Fibroblast of the conjunctiva (primary cell): ENCODE measurements around the gene MIB1.
"Not testable (repeated sequence)": the region's sequence is repeated elsewhere in the genome, so short reads cannot be mapped to it uniquely, and the experiment has no call there.

ENCODE experiments used
- DNase-seq: peaks from one replicate; pipeline ENCODE4 v3.0.0-alpha.2; 2010; ENCODE audit warnings: low read depth

MIB1 gene

GRCh38 chr18:21740538-21741311 lies at the start of gene MIB1:
TSS of gene MIB1 (plus strand) at chr18:21740792. CDS start at chr18:21741584, 792 bp downstream.
- peak; percentile 92 for DNase-seq

- no peak for DNase-seq
Measured at GRCh38 chr18:21693322-21693721, 47.3 kb upstream of the MIB1 start.

- no peak for DNase-seq
Measured at GRCh38 chr18:21700528-21701075, 40.0 kb upstream of the MIB1 start.

- DNase-seq = no peak
Measured at GRCh38 chr18:21701621-21702020, 39.0 kb upstream of the MIB1 start.

GRCh38 chr18:21702602-21703001 lies 38.0 kb upstream of the MIB1 start:
- no peak for DNase-seq

GRCh38 chr18:21703241-21703820 lies 37.3 kb upstream of the MIB1 start:
- no peak for DNase-seq

GRCh38 chr18:21704603-21705364 lies 35.8 kb upstream of the MIB1 start, which contains the start of gene ABHD3:
TSS of gene ABHD3 (minus strand) at chr18:21704774. CDS start at chr18:21704665, 109 bp downstream.
- DNase-seq = peak; percentile 75

GRCh38 chr18:21706386-21706865 lies 34.2 kb upstream of the MIB1 start:
- no peak for DNase-seq

- not testable (repeated sequence) for DNase-seq
Measured at GRCh38 chr18:21707130-21707529, 33.5 kb upstream of the MIB1 start.

GRCh38 chr18:21714474-21714873 lies 26.1 kb upstream of the MIB1 start:
- no peak for DNase-seq

GRCh38 chr18:21722687-21723086 lies 17.9 kb upstream of the MIB1 start:
- DNase-seq = no peak

- no peak for DNase-seq
Measured at GRCh38 chr18:21725201-21725600, 15.4 kb upstream of the MIB1 start.

- DNase-seq = no peak
Measured at GRCh38 chr18:21727702-21728101, 12.9 kb upstream of the MIB1 start.

GRCh38 chr18:21733011-21733410 lies 7.6 kb upstream of the MIB1 start:
- DNase-seq = no peak

- no peak for DNase-seq
Measured at GRCh38 chr18:21735452-21736015, 5.1 kb upstream of the MIB1 start.

GRCh38 chr18:21736926-21737325 lies 3.7 kb upstream of the MIB1 start:
- DNase-seq = not testable (repeated sequence)

- no peak for DNase-seq
Measured at GRCh38 chr18:21739604-21740537, 721 bp upstream of the MIB1 start.

GRCh38 chr18:21741312-21741561 lies 645 bp downstream of the MIB1 start:
- DNase-seq = no peak

- no peak for DNase-seq
Measured at GRCh38 chr18:21741562-21742314, 1.1 kb downstream of the MIB1 start.

GRCh38 chr18:21742315-21742687 lies 1.7 kb downstream of the MIB1 start:
- DNase-seq = no peak
